Left renal cortex interstitium (tissue), 4 donors: Measurements from ENCODE around the gene STK31. TPM values are rescaled to one million over a fixed set of nuclear protein-coding genes. Genes with fewer than 3 reads are reported as not detected.
"Not testable (repeated sequence)": the region's sequence is repeated elsewhere in the genome, so short reads cannot be mapped to it uniquely, and the experiment has no call there.

Experiments used
- DNase-seq, 4 donors: peaks; one replicate each; pipeline ENCODE4 v3.0.0-alpha.2; 2013; ENCODE audit warnings: low read depth in 4 of 4, low spot score in 2 of 4, missing footprints in 1 of 4
- polyA plus RNA-seq, 4 donors: library from polyadenylated mRNA; unstranded; fragments of 120-200 nt; gene quantifications; one replicate each; pipeline ENCODE4 v1.2.1, GENCODE V29; 2013; ENCODE audit not compliant: insufficient read length in 4 of 4

The STK31 gene
- polyA plus RNA-seq, 4 donors: 0.60 to 1.3 (median 1.1) TPM

DNA sequence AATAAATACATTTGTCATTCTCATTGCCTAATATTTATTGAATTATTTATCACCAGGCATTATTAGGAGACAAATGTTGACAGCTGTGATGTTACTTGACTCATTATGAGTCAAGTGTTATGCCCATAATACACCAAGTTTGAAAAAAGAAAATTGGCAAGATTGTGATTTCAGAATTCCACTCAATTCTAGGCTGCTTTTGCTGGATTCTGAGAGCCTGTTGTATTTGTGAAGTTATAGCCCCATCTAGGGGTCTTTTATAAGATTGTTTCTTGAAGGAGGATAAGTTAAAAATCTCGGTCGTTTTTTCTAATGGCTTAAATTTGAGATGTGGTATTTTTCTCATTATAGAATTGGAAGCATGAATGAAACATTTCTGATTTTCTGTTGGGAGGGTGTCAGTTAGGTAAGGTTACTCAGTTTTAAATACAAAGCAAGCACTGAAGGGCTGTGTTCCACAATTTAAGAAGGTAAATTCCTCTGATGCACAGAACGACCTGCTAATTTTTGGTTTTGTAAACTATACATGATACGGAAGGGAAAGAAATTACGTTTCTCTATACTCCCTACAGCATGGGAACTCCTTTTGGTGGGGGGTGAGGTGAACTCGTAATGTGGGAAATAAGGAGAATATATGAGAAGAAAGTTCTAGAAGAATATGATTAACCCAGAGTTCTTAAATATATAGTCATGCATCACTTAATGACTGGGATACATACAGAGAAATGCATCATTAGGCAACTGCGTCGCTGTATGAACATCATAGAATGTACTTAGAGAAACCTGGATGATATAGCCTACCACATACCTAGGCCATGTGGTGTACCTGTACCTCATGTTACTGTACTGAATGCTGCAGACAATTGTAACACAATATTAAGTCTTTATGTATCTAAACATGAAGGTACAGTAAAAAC, 2.6 kb downstream of the STK31 start:
- DNase-seq: peak in 3 of 4 donors; percentile 13 to 42 (median 36)

DNA sequence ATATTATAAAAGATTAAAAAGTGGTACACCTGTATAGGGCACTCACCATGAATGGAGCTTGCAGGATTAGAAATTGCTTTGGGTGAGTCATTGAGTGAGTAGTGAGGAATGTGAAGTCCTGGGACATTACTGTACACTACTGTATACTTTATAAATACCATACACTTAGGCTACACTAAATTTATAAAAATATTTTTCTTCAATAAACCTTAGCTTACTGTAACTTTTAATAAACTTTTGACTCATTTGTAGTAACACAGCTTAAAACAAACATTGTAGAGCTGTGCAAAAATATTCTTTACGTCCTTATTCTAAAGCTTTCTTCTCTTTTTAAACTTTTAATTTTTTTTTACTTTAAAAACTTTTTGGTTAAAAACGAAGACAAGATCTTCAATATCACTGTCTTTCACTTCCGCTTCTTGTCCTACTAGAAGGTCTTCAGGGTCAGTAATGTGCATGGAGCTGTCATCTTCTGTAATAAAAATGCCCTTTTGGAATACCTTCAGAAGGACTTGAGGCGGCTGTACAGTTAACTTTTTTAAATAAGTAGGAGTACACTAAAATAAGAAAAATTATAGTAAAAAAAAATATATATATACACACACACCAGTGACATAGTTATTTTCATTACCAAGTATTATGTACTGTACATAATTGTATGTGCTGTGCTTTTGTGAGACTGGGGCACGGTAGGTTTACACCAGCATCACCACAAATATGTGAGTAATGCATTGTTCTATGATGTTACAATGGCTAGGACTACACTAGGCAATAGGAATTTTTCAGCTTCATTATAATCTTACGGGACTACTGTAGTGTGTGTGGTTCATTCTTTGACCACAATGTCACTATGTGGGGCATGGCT, 3.5 kb downstream of the STK31 start:
- no peak for DNase-seq

DNA sequence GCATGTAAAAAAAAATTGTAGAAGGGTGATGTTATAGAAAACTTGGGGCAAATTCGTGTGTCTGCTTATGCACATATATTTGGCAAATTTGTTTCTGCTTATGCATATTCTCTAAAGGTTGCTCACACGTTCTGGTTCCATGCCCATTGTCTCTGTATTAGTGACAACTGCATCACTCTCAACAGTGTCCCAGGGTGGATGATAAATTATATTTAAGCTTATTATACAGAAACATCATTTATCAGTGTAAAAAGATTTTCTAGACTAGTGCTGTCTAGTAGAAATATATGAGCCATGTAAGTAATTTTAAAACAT, 4.1 kb downstream of the STK31 start:
- DNase-seq: no peak

DNA sequence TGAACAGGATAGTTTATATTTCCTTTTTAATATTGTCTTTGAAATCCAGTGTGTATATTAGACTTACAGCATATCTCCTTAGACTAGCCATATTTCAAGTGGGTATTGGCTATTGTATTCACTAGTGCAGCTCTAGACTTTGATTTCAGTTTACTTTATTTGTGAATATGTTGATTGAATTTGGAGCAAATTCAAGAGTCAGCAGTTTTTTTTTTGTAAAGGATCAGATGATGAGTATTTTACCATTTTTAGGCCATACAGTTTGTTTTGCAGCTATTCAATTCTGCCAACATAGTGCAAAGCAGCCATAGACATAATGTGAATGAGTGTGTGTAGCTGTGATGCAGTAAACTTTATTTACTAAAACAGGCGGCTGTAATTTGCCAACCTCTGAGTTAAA, 4.6 kb downstream of the STK31 start:
- DNase-seq: no peak

DNA sequence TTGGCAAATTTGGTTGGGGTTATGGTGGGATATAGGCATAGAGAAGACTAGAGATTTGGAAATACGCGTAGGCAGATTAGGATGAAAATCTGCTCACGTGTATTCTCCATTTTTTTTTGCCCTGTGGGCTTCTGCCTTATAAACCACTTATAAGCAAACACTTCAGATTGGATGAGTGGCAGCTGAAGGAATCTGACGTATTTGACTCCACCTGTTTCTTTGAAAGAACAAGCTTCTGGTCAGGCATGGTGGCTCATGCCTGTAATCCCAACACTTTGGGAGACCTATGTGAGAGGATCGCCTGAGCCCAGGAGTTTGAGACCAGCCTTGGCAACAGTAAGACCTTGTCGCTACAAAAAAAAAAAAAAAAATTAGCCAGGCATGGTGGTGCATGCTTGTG, 5.1 kb downstream of the STK31 start:
- DNase-seq: no peak

DNA sequence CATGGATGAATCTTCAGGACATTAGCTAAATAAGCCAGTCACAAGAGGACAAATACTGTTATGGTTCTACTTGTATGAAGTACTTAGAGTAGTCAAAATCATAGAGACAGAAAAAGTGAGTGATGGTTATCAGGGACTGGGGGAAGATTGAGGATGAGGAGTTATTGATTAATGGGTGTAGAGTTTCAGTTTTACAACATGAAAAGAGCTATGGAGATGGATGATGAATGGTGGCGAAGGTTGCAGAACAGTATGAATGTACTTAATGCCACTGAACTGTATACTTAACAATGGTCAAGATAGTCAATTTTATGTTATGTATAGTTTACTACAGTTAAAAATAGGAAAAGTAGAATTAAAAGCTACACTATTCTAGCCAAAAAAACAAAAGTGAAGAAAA, 7.8 kb downstream of the STK31 start:
- no peak for DNase-seq

DNA sequence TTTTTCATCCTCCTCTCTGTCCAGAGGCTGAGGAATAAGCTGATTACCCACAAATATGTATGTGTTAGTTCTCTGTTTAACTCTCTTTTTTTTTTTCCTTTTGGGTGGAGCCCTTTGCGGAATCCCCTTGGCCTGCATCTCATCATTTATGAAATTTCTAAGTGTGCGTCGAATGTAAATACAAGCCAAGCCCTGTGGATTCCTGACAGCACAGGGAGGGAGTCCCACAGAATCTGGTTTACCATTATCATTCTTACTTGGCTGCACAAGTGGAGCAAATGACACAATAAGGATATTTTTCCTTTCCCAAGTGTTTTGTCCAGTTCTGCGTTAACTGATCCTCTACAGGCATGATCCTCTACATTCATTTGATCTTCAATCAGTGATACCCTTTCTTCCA, 11.4 kb downstream of the STK31 start:
- DNase-seq: no peak

DNA sequence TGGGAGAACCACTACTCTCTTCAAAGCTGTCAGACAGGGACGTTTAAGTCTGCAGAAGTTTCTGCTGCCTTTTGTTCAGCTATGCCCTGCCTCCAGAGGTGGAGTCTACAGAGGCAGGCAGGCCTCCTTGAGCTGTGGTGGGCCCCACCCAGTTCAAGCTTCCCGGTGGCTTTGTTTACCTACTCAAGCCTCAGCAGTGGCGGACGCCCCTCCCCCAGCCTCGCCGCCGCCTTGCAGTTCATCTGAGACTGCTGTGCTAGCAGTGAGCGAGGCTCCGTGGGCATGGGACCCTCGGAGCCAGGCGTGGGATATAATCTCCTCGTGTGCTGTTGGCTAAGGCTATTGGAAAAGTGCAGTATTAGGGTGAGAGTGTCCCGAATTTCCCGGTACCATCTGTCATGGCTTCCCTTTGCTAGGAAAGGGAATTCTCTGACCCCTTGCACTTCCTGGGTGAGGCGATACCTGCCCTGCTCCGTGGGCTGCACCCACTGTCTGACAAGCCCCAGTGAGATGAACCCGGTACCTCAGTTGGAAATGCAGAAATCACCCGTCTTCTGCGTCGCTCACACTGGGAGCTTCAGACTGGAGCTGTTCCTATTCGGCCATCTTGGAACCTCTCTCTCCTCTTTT, 12.7 kb downstream of the STK31 start:
- not testable (repeated sequence) for DNase-seq

DNA sequence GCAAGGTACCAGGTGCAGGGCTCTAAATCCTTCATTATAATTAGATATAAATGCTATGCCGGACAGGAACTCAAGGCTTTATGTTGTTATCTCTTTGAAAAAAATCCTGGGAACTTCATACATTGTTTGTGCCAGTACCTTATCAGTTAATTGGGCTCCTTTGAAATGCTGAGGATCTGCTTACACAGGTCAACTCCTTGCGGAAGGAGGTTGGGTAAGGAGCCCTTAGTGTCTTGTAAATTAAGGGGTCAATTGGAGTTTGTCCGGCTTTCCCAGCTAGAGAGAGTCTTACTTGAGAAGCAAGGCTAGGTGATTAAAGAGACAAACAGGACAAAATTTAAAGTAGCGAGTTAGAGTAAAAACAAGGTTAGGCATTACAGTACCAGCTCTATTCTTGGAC, 14.1 kb downstream of the STK31 start:
- DNase-seq: peak in 1 of 4 donors; percentile 7

DNA sequence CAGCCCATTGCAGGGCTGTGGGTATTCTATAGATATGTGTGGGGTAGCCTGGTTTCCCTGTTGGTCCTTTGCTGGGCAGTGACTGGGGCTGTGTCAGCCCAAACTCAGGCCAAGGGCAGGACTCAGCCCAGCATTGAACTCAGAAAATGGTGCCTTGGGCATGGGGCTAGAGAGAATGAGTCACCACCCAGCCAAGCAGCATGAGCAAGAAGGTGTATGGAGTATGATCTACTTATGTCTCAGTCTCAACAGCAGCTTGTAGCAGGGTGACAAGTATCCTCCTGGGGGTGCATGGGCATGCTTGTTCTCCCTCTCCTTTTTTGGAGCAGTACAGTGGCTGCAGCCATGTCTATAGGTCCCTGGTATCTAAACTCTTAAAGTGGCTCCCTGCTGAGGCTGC, 32.0 kb downstream of the STK31 start:
- no peak for DNase-seq

DNA sequence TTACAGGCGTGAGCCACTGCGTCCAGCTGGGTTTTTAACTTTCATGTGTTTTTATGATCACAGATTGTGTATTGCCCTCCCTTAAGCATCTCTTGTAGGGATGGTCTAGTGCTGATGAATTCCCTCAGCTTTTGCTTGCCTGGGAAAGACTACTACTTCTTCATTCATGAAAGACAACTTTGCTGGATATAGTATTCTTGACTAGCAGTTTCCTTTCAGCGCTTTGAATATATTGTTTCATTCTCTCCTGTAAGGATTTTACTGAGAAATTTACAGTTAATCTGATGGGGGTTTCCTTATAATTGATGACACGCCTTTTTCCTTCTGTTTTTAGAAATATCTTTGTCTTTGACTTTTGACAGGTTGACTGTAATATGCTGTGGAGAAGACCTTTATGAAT, 33.2 kb downstream of the STK31 start:
- no peak for DNase-seq

DNA sequence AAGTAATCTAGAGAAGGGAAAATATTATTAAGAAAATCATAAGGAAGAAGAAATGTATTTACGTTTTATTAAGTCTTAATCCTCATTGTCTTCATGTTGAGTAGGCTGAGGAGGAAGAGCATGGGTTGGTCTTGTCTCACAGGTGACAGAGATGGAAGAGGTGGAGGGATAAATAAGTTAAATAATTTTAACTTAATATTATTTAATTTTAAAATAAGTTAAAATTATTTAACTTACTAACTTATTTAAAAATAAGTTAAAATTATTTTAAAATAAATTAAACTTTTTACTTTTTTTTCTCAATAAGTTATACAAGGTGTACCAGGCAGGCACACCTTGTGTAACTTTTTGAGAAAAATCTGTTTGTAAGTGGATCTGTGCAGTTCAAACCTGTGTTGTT, 36.6 kb downstream of the STK31 start:
- no peak for DNase-seq

DNA sequence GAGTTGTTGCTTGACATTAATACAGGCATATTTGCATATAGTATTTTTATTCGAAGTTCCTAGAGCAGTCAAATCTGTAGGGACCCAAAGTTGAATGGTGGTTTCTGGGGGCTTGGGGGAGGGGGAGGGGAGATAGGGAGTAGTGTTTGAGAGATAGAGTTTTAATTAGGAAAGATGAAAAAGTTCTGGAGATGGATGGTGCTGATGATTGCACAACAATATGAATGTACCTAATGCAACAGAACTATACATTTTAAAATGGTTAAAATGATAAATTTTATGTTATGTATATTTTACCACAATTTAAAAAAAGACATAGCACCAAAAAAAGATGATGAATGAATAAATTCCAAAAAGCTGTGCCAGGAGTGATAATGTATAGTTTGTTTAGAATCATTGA, 41.8 kb downstream of the STK31 start:
- no peak for DNase-seq

DNA sequence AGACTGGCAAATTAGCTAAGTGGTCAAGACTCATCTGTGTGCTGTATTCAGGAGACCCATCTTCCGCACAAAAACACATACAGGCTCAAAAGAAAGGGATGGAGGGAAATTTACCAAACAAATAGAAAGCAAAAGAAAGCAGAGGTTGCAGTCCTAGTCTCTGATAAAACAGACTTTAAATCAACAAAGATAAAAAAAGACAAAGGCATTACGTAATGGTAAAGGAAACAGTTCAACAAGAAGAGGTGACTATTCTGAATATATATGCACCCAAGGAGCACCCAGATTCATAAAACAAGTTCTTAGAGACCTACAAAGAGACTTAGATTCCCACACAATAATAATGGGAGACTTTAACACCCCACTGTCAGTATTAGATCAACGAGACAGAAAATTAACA, 48.8 kb downstream of the STK31 start:
- DNase-seq: not testable (repeated sequence)

DNA sequence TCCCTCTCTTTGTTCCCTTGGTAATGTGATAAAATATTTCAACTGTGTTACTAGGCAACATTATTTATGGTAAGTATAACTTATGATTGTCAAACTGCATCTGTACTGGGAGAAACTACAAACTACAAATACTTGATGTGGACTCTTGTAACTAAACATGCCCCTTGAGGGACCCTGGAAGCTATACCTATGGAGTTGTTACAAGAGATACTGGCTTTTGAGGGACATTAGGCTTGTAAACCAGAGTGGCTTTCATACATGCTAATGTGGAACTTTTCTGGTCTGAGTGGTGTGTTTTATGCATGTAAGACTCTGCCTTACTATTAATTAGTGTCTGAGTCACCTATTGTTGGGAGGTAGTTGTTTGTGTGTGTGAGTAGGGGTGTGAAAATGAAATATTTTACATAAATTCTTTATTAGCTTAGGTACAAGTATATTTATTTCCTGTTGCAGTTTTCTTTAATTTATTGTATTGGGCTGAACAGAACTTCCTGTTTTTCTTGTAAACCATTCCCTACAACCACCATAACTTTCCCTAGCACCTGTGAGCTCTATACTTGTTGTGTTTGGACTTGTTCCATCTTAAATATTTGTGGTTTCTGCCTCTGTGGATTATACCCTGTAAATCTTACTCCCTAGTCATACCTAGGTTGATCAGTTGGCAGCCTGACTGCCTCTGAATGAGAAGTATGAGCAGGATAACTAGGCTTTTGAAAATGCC, 49.8 kb downstream of the STK31 start:
- DNase-seq: peak; percentile 3 to 58 (median 42)

DNA sequence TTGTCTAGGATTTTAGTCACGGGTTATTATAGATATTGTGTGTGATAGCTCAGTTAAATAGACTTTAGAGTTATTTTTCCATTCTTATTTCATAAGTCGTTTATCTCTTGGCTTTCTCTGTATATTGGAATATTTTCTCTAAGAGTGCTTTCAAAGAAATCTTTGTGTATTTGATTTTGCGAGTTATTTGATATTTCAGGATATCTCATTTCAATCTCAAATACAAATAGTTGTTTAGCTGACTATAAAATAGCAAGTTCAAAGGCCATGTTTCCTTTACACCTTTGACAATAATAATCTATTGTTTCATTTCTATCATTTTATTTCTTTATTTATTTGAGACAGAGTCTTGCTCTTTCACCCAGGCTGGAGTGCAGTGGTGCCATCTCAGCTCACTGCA, 55.9 kb downstream of the STK31 start:
- no peak for DNase-seq

DNA sequence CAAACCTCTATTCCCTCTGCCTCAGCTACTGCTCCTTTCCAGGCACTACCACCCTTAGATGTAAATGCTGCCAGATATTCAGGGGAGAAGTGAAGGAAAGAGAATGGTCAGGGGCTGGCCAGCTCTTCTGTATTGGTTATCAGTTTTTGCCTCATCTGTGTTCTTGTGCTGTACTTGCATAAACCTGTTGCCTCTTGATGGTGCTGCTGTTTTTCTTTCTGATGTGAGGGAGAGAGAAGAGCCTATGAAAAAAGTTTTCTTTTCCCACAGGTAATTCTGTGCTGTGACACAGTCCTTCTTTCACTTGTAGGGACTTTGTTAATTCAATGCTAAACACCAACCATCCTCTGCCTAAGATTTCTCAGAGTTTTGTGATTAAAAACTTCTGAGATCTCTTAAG, 57.5 kb downstream of the STK31 start:
- no peak for DNase-seq

DNA sequence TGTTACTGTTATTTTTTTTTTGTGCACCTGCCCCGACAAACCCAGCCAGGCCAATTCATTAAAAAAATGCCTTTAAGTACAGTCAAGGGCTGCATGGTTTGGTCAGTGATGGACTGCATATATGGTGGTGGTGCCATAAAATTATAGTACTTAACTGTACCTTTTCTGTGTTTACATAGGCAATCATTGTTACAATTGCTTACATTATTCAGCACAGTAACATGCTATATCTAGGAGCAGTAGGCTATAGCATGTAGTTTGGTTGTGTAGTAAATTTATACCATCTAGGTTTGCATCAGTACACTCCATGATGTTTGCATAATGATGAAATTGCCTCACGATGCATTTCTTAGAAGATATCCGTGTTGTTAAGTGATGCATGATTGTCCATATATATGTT, 58.0 kb downstream of the STK31 start:
- no peak for DNase-seq

DNA sequence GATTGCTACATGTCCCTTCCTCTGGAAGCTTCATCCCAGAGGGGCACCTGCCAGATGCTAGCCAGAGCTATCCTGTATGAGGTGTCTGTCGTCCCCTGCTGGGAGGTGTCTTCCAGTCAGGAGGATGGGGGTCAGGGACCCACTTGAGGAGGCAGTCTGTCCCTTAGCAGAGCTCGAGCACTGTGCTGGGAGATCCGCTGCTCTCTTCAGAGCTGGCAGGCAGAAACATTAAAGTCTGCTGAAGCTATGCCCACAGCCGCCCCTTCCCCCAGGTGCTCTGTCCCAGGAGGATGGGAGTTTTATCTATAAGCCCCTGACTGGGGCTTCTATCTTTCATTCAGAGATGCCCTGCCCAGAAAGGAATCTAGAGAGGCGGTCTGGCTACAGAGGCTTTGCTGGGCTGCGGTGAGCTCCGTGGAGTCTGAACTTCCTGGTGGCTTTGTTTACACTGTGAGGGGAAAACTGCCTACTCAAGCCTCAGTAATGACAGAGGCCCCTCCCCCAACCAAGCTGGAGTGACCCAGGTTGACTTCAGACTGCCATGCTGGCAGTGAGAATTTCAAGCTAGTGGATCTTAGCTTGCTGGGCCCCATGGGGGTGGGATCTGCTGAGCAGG, 69.3 kb downstream of the STK31 start:
- not testable (repeated sequence) for DNase-seq

DNA sequence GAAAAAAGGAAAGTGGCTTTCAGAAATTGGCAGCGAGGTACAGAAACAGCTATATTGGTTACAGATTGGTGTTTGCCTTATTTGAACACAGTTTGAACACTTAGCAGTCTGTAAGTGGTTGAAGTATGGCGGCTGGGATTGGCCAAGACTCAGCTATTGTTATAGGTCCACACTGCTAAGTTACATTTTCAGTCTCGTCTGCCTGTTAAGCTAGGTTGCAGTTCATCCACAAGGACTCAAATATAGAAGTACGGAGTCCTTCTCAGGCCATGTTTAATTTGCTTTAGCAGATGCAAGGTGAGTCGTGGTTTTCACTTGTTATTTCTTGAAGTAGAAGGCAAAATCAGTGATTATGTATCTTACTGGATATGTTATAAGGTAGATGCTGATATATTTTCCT, 73.1 kb downstream of the STK31 start:
- no peak for DNase-seq
